Progenitor cell of endocrine pancreas (in vitro differentiated cells): ENCODE results near the gene HMGXB3. TPM values are rescaled to one million over a fixed set of nuclear protein-coding genes. Genes with fewer than 3 reads are reported as not detected.

Source experiments
- DNase-seq: peaks from one replicate; pipeline ENCODE4 v3.0.0; 2021; ENCODE audit warnings: low spot score; ENCODE audit not compliant: unreplicated experiment
- H3K27ac Mint-ChIP-seq: 2 replicates; pipeline ENCODE4 v1.8.0; 2021; ENCODE audit warnings: mild to moderate bottlenecking, moderate library complexity, mixed read lengths
- H3K27me3 Mint-ChIP-seq: 2 replicates; pipeline ENCODE4 v1.8.0; 2021; ENCODE audit warnings: mixed read lengths
- H3K36me3 Mint-ChIP-seq: 2 replicates; pipeline ENCODE4 v1.8.0; 2022; ENCODE audit warnings: mixed read lengths; ENCODE audit not compliant: insufficient read depth
- H3K4me1 Mint-ChIP-seq: 2 replicates; pipeline ENCODE4 v1.8.0; 2021; ENCODE audit warnings: low read depth, mixed read lengths
- H3K4me3 Mint-ChIP-seq: 2 replicates; pipeline ENCODE4 v1.8.0; 2021; ENCODE audit warnings: low read depth, mild to moderate bottlenecking, moderate library complexity, mixed read lengths
- H3K9me3 Mint-ChIP-seq: 2 replicates; pipeline ENCODE4 v1.8.0; 2021; ENCODE audit warnings: low read depth, mixed read lengths
- CTCF ChIP-seq: fragments of 200-600 bp; sonication (generic); IDR thresholded peaks from one replicate; pipeline ENCODE4 v1.5.0; 2021; ENCODE audit warnings: antibody characterized with exemption, mild to moderate bottlenecking; ENCODE audit not compliant: unreplicated experiment
- total RNA-seq: library from RNA; stranded (reverse); gene quantifications from 2 replicates; pipeline ENCODE4 v1.2.1, GENCODE V29; 2021

The HMGXB3 gene
- total RNA-seq, 1 donor from 2014 or later, result 39.9 TPM

DNA sequence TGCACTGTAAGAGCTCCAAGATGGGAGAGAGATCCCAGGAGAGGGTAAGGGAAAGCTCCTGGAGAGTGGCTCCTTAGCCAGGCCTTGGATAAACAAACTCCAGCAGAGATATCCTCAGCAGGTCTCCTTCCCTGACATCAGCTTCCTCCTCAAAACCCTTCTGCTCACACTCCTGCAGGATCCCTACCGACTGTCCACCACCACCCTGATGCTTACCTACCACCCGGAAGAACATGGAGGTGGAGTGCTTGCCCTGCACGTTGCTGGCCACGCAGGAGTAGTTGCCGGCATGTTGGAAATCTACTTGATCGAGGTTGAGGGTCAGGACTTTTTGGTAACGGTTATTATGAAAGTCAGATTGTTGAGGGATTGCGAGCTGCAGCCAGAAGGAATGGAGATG, 76.5 kb downstream of the HMGXB3 start:
- Mint-ChIP-seq H3K27me3 (peaks cover 17% of the 10 kb centered on the region), H3K4me3 (no peak overlapping the region), H3K4me1 (peaks cover 5% of the 10 kb centered on the region)

DNA sequence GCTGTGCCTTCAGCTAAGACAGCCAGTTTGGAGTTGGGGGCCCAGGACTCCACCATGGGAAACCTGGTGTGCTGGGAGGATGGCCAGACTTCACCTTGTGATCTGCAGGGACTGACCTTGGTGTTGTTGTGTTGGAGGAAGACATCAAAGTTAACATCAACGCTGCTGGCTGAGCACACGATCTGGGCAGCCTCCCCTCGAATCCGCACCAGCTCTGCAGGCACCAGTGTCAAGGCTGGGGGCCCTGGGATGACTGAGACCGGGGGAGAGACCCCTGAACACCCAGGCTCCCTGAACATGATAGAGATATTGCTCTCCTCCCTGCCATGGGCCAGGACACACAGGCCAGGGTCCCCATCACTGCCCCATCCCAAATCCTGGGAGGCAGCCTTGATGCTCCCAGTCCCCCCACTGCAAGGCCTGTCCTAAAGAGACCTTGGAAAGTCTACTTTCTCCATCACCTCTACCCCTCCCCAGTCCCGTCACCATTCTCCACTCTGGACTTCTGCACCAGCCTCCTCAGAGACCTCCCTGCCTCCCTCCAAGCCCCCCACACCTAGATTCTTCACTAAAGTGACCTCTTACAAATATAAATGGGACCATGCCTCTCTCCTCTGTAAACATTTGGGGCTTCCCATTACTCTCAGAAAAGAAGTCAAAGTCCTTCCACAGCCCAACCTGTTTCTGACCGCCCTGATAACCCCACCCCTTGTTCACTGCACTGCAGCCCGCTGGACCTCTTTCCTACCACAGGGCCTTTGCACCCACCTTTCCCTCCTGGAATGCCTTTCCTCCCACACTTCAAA, 77.7 kb downstream of the HMGXB3 start:
- Mint-ChIP-seq H3K4me1 (peaks cover 5% of the 10 kb centered on the region), H3K27ac (peak overlapping the region; percentile 5), H3K9me3 (no peaks in the 10 kb centered on the region), H3K4me3 (no peak overlapping the region), H3K27me3 (peaks cover 21% of the 10 kb centered on the region), H3K36me3 (no peaks in the 10 kb centered on the region)
- TF ChIP-seq CTCF, result no peak
- DNase-seq, result no peak

More for the DNA sequence above, 76.5 kb downstream of the HMGXB3 start:
- no peak overlapping the region for H3K27ac Mint-ChIP-seq
- no peaks in the 10 kb centered on the region for H3K9me3 Mint-ChIP-seq
- DNase-seq, result no peak
- H3K36me3 Mint-ChIP-seq, result no peaks in the 10 kb centered on the region
- TF ChIP-seq CTCF, result no peak

GRCh38 chr5:150078802-150079689, 78.5 kb downstream of the HMGXB3 start:
- no peak for DNase-seq

DNA sequence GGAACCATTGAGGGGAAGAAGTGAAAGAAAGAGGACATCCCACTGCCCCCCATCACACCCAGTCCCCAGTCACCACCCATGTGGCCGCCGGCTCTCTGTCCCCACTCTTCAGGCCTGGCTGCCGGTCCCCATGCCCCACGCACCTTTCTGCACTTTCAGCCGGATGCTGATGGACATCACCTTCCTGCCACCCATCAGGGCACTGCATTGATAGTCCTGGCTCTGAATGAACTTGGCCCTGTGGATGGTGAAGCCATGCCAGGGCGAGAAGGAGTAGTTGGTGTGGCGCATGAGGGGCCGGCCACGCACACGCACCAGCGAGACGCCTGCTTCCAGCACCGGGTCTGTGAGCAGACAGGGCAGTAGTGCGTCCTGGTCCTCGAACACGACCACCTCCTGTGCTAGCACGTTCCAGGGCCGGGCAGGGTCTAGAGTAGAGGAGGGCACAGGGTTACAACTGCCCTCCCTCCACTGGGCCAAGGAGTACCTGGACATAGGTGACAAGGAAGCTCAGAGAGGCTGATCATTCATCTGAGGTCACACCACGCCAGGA, 79.4 kb downstream of the HMGXB3 start:
- Mint-ChIP-seq H3K36me3 (no peaks in the 10 kb centered on the region), H3K9me3 (no peaks in the 10 kb centered on the region), H3K27me3 (peaks cover 28% of the 10 kb centered on the region), H3K4me3 (no peak overlapping the region), H3K27ac (no peak overlapping the region), H3K4me1 (peaks cover 5% of the 10 kb centered on the region)
- DNase-seq, result no peak
- no peak for TF ChIP-seq CTCF

More at GRCh38 chr5:150078802-150079689, 78.5 kb downstream of the HMGXB3 start:
- Mint-ChIP-seq H3K36me3 (no peaks in the 10 kb centered on the region), H3K4me1 (peaks cover 5% of the 10 kb centered on the region), H3K4me3 (no peak overlapping the region), H3K27me3 (peaks cover 28% of the 10 kb centered on the region), H3K27ac (peak overlapping the region; percentile 5), H3K9me3 (no peaks in the 10 kb centered on the region)
- no peak for TF ChIP-seq CTCF
